Stimulated activated CD8-positive, alpha-beta memory T cell treated with anti-CD3 and anti-CD28 coated beads, Interleukin-15, amount 100 ng/mL, for 24 hours (primary cell): ENCODE measurements around the gene KLK14.

Source experiments
- DNase-seq: peaks from one replicate; pipeline ENCODE4 v3.0.0-alpha.2; 2020; ENCODE audit warnings: low read depth

KLK14 gene

DNA sequence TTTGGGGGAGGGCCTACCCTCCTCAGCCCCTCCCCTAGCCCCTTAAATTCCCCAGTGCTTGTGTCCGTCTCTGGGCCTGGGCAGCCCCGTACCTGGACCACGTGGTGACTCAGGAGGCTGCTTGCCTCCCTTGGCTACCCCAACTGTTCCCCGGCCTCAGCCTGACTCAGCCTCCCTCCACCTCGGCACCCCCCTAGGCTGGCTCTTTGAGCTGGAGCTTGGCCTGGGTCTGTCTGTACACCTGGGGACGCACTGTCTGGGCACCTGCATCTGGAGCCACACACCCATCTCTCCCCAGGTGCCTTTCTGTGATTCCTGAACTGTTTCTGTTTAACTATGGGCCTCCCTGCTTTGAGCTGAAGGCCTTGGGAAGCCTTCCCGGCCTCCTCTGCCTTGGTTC lies 1.8 kb upstream of the KLK14 start:
- no peak for DNase-seq

GRCh38 chr19:51083783-51084182 lies 1.1 kb upstream of the KLK14 start:
- no peak for DNase-seq

- no peak for DNase-seq
These were observed 494 bp upstream of the KLK14 start for GRCh38 chr19:51083181-51083580.

GRCh38 chr19:51081476-51081875 lies 1.2 kb downstream of the KLK14 start:
- DNase-seq = no peak

- DNase-seq = no peak
These were observed 3.1 kb downstream of the KLK14 start for GRCh38 chr19:51079481-51080110.

DNA sequence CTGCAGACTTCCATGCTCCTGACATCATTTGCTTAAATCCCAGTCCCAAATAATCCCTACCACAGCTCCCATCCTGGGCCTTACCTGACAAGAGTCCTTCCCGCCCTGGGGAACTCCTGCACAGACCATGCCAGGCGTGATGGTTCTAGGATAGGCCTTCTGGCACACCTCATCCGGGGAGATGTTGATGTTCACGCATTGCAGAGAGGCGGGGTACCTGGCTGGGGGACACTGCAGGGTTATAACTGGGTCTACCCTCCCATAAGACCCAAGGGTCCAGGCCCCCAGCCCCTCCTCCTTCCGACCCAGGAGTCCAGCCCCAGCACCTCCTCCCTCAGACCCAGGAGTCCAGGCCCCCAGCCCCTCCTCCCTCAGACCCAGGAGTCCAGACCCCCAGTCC lies 4.0 kb downstream of the KLK14 start:
- no peak for DNase-seq

DNA sequence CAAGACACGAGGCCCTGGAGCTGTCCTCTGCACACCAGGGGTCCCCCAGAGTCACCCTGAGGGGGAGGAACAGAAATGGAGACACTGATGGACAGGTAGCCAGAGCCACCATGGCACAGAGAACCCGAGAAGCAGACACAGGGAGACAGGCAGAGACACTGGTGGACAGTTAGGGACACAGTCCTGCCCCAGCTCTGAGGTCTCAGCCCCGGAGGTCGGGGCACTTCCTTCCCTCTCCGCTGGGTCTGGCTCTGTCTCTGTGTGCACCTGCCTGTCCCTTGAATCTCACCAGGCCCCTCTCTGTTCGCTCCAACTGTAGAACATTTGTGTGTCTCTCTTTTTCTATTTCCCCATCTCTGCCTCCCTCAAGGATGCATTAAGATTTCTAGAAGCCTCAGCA lies 4.6 kb downstream of the KLK14 start:
- no peak for DNase-seq

DNA sequence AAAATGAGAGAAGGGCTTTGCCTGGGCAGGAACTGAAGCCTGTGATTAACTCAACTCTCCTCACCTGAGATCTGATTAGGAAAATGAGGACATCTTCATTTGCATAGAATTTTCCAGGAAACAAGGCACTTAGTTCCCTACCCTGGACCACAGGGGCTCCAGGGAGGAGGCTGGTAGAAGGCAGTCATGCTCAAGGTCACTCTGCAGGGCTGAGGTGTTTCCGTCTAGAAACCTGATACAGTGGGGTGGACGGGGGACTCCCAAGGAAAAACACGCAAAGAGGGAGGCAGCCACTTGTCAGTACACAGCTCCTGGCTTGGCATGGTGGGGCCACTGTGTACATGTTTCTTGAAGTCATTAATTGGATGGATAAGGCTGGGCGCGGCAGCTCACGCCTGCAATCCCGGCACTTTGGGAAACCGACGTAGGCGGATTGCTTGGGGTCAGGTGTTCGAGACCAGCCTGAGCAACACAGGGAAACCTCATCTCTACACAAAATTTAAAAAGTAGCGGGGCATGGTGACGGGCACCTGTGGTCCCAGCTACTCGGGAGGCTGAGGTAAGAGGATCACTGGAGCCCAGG lies 6.0 kb downstream of the KLK14 start:
- DNase-seq = no peak

DNA sequence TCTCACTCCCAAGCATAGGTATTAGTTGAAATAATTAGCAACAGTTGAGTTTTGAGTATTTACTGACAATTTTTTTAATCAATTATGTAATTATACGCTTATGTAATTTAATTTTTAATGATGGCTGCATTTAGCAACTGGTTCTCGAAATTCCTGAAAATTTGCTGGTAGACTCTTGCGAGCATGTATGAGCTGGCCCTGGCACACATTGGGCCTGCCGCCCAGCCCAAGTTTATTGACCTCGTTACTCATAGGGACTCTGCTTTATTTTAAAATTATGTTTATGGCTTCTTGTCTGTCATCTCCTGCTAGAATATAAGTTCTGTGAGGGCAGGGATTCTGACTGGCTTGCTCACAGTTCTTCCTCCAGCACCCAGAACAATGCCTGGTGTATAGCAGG lies 6.7 kb downstream of the KLK14 start:
- no peak for DNase-seq

- no peak for DNase-seq
These were observed 11.6 kb downstream of the KLK14 start for GRCh38 chr19:51071095-51071405.

DNA sequence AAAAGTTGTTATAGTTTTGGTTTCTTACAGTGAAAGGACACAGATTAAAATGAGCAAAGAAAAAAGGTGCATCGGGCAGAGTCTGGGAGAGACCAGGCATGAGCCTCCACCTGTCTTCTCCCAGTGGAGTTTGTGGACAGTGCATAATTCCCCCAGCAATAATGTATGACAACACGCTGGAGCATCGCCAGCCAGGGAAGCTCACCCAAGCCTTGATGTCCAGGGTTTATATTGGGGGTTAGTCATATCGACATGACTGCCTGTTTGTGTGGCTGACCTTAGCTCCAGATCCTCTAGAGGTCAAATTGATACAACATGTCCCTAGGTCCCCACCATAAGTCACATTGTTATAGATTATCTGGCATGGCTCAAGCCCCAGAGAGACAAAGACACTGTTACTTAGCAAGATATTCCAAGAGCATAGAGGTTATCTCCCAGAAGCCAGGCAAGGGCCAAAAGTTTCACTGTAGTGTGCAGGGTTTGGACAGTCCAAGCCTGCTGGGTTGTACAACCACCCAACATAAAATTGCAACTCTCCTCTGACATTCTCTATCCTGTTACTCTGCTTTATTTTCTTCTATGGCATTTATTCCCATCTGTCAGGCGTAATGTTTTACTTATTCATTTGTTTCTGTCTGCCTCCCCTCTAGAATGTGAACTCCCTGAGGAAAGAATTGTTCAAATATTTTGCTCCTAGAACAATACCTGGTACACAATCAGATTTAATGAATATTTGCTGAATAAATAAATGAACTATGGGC lies 12.2 kb downstream of the KLK14 start:
- DNase-seq = no peak

- DNase-seq = no peak
These were observed 16.1 kb downstream of the KLK14 start for GRCh38 chr19:51066393-51067186.

- DNase-seq = no peak
These were observed 17.3 kb downstream of the KLK14 start for GRCh38 chr19:51065221-51065960.

DNA sequence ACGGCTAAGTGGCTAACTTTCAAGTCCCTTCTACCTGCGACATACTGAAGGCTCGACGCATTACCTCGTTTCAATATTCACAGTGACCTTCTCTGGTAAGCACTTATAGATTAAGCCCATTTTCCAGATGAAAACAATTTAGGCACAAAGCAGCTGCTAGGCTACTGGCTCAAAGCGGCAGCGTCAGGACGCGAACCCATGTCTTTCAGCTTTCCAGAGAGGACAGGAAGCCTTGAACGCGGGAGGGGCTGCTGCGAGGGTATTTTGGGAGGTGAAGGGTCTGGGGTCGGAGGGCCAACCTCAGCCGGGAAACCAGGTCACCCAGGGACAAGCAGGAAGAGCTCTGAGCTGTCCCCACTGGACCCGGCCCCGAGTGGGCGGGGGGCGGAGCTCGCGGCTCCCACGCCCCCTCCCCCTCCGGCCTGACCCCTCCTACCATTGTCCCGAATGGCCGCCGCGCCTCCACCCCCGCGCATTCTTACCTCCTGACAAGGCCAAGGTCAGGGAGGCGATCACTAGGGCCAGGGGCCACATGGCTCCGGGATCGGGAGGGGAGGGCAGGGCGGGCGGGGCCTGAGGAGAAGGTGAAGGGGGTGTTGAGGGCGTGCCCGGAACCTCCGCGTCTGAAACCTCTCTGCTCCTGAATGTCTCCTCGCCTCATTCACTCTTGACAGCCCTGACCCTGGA lies 18.0 kb downstream of the KLK14 start, which contains the start of gene KLK13:
Gene KLK13, minus strand, starts transcription at position 559 of the 687 bp plus-strand sequence. Its CDS starts 25 bp downstream, at position 534.
- no peak for DNase-seq

DNA sequence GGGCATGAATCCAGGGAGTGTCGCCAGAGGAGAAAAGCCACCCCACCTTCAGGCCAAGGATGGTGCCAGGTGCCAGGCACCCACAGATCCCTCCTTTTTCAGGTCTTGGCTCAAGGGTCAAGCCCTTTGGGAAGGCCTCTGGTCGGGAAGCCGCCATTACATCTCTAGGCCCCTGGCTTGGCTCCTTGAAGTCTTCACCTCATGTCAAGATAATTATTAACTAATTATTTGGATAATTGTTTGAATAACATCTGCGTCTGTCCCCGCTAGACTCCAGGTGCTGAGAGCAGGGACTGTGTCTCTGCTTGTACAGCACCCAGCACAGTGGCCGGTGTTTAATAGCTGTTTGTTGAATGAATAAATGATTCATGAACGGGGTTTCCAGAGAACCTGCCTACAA lies 19.0 kb downstream of the KLK14 start:
- no peak for DNase-seq

- DNase-seq = no peak
These were observed 21.7 kb downstream of the KLK14 start for GRCh38 chr19:51060973-51061372.

DNA sequence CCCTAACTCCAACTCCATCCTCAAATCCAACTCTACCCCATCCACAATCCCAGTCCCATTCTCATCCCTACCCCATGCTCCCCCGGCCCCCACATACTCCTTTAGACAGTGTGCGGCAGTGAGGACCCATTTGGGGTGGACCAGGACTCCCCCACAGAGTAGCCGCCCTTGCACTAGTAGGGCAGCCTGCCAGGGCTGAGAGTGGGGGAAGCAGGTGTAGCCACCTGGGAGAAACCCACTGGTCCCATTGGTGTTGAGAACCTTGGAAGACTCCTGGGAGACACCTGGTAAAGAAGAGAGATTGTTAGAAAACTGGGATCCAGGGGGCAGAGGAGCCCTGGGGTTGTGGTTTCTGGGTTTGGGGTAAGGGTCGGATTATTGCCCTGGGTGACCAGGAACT lies 22.4 kb downstream of the KLK14 start:
- DNase-seq = no peak

DNA sequence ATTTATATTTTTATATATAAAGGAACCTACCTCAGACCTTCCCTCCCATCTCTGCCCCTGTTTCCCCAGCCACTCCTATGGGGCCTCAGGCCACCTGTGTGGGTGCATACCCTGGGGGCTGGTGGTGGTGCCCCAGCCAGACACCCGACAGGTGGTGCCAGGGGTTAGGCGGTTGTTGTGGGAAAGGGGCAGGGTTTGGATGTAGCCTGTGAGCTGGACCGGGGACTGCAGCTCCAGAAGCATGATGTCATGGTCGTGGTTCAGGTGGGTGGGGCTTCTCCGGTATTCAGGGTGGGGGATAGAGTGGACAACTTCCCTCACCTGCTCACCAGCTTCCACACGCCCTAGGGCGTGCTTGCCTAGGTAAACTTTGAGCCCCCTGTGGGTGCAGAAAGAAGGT lies 23.0 kb downstream of the KLK14 start:
- no peak for DNase-seq

GRCh38 chr19:51055866-51056265 lies 26.8 kb downstream of the KLK14 start:
- DNase-seq = no peak

DNA sequence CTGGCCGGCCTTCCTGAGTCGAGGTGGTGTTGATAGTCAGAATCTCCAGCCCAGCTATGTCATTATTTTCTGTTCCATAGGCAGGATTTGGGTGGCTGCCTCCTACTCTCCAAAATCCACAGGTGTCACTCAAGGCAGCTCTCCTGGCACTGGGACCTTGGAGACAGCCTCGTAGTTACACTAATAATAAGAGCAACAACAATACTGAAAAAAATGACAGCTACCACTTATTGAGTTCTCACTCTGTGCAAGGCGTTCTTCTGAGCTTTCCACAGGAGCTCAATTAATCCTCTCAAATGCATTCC lies 35.7 kb downstream of the KLK14 start:
- no peak for DNase-seq

DNA sequence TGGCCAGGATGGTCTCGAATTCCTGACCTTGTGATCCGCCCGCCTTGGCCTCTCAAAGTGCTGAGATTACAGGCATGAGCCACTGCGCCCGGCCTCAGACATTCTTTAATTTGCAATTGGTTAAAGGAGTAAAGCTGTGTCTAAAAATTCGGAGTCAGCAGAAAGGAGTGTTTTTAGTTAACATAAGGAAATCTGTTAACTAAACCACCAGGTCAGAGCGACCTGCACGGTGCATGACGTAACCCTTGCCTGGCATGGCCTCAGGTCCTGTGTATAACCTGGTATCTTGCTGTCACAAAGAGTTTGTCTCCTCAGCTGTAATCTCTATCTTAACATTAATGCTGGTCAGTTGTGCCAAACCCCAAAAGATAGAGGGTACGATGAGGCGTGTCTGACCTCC lies 38.4 kb downstream of the KLK14 start:
- DNase-seq = no peak

GRCh38 chr19:51043497-51043896 lies 39.2 kb downstream of the KLK14 start:
- DNase-seq = no peak
